ENCODE results near the gene CDH23. TPM values are rescaled to one million over a fixed set of nuclear protein-coding genes. Genes with fewer than 3 reads are reported as not detected.

Gene CDH23
- total RNA-seq, 4 donors from 2014 or later: 2.9 to 16.1 (median 5.9) TPM

DNA sequence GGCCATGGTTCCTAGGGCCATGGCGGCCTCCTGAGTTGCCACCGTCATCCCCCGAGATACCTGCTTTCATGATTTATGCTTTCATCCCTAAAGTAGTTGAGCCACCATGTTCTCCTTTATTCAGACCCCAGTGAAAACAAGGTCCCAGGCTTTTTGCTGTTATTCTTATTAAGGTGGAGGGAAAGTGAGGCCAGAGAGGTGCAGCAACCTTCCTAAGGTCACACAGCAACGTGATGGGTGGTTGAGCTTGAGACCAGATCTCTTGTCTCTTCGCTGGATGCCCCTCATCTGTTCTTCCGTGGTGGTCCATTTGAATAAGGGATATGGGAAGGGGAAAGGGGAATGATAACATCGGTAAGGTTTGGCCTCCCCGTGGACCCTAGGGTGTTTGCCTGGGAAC lies 180.6 kb downstream of the CDH23 start:
- no peak for TF ChIP-seq POLR2A (IDR thresholded peaks at IDR 0.05)
- TF ChIP-seq CTCF (IDR thresholded peaks at IDR 0.05): no peak
- no peak for TF ChIP-seq POLR2AphosphoS5 (IDR thresholded peaks at IDR 0.05)
- no peak for TF ChIP-seq EP300 (IDR thresholded peaks at IDR 0.05; ENCODE audit: low read depth)
- 83 to 93% methylated on average over 3 to 8 of the region's 8 CpGs for WGBS, 2 donors (ENCODE audit: low coverage in 1 of 2)
- no peaks in the 10 kb centered on the region for H3K9me3 ChIP-seq
- no peaks in the 10 kb centered on the region for H3K27me3 ChIP-seq
- no peak for DNase-seq
- intact Hi-C loops (cut with DNase I; ENCODE audit: low total_unique reads) (loop anchor here (10.0 kb wide), 1 partner anchor 263 kb away; the partner anchor contains the start of gene SLC29A3), in situ Hi-C loops (cut with MboI; ENCODE audit: low pct_ligation_motif_present in 1 of 4, low pct_unique_long_range_greater_than_20kb in 1 of 4, low sequenced_read_pairs in 3 of 4) (loop anchor here in 1 of 4 donors (10.0 kb wide), 1 partner anchor 263 kb away; the partner anchor contains the start of gene SLC29A3)
- H3K4me1 ChIP-seq: no peaks in the 10 kb centered on the region
- H3K4me3 ChIP-seq: no peak overlapping the region
- H3K36me3 ChIP-seq: no peaks in the 10 kb centered on the region
- no peak overlapping the region for H3K27ac ChIP-seq

DNA sequence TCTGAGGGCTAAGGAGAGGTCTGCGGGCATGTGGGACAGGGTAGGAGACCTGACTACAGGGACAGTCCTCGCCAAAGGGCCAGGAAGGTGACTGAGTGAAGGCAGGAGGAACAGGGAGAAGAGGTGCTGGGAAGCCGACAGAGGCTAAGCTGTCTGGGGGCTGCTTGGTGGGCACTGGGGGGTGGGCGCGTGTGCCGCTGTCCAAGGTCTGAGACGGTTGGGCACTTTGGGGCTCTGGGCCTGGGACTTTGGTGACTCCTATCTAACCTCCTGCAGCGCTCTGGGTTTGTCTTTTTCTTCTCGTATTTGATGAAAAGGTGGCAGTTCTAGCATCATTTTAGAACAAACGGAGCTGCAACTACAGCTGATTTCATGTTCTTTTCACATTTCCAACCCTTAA lies 181.3 kb downstream of the CDH23 start:
- intact Hi-C loops (cut with DNase I; ENCODE audit: low total_unique reads): loop anchor here (10.0 kb wide), 1 partner anchor 263 kb away; the partner anchor contains the start of gene SLC29A3
- TF ChIP-seq CTCF (IDR thresholded peaks at IDR 0.05) (no peak), POLR2AphosphoS5 (IDR thresholded peaks at IDR 0.05) (no peak), POLR2A (IDR thresholded peaks at IDR 0.05) (no peak), EP300 (IDR thresholded peaks at IDR 0.05; ENCODE audit: low read depth) (no peak)

GRCh38 chr10:71579668-71580067 lies 182.9 kb downstream of the CDH23 start:
- in situ Hi-C loops (cut with MboI; ENCODE audit: low pct_ligation_motif_present in 1 of 4, low pct_unique_long_range_greater_than_20kb in 1 of 4, low sequenced_read_pairs in 3 of 4) (loop anchor here in 1 of 4 donors (10.0 kb wide), 1 partner anchor 265 kb away; the partner anchor contains the start of gene SLC29A3), intact Hi-C loops (cut with DNase I; ENCODE audit: low total_unique reads) (loop anchor here (10.0 kb wide), 1 partner anchor 265 kb away; the partner anchor contains the start of gene SLC29A3)
- Histone ChIP-seq H3K4me1 (no peaks in the 10 kb centered on the region), H3K27ac (no peak overlapping the region), H3K27me3 (no peaks in the 10 kb centered on the region), H3K9me3 (no peaks in the 10 kb centered on the region), H3K36me3 (no peaks in the 10 kb centered on the region), H3K4me3 (no peak overlapping the region)
- DNase-seq: no peak
- TF ChIP-seq CTCF (IDR thresholded peaks at IDR 0.05) (no peak), POLR2A (IDR thresholded peaks at IDR 0.05) (no peak), POLR2AphosphoS5 (IDR thresholded peaks at IDR 0.05) (no peak), EP300 (IDR thresholded peaks at IDR 0.05; ENCODE audit: low read depth) (no peak)
- 80% methylated on average over 5 of the region's 5 CpGs; no CpG with 5 or more reads in 1 of the 2 donors for WGBS, 2 donors (ENCODE audit: low coverage in 1 of 2)

More for the DNA sequence above, 181.3 kb downstream of the CDH23 start:
- Histone ChIP-seq H3K27ac (no peak overlapping the region), H3K9me3 (no peaks in the 10 kb centered on the region), H3K36me3 (no peaks in the 10 kb centered on the region), H3K4me3 (no peak overlapping the region), H3K27me3 (no peaks in the 10 kb centered on the region), H3K4me1 (no peaks in the 10 kb centered on the region)
- DNase-seq: no peak
- WGBS, 2 donors (ENCODE audit: low coverage in 1 of 2): 78 to 80% methylated on average over 2 to 10 of the region's 10 CpGs
- in situ Hi-C loops (cut with MboI; ENCODE audit: low pct_ligation_motif_present in 1 of 4, low pct_unique_long_range_greater_than_20kb in 1 of 4, low sequenced_read_pairs in 3 of 4): loop anchor here in 1 of 4 donors (10.0 kb wide), 1 partner anchor 263 kb away; the partner anchor contains the start of gene SLC29A3

- no peak overlapping the region for H3K4me3 ChIP-seq
- DNase-seq: no peak
- in situ Hi-C loops (cut with MboI; ENCODE audit: low pct_ligation_motif_present in 1 of 4, low pct_unique_long_range_greater_than_20kb in 1 of 4, low sequenced_read_pairs in 3 of 4): no loop called here
- no peaks in the 10 kb centered on the region for H3K36me3 ChIP-seq
- no peaks in the 10 kb centered on the region for H3K4me1 ChIP-seq
- WGBS, 2 donors (ENCODE audit: low coverage in 1 of 2): 52% methylated on average over 2 of the region's 2 CpGs; no CpG with 5 or more reads in 1 of the 2 donors
- TF ChIP-seq CTCF (IDR thresholded peaks at IDR 0.05): no peak
- TF ChIP-seq POLR2AphosphoS5 (IDR thresholded peaks at IDR 0.05): no peak
- no peak for TF ChIP-seq EP300 (IDR thresholded peaks at IDR 0.05; ENCODE audit: low read depth)
- no peak for TF ChIP-seq POLR2A (IDR thresholded peaks at IDR 0.05)
- intact Hi-C loops (cut with DNase I; ENCODE audit: low total_unique reads): no loop called here
- no peaks in the 10 kb centered on the region for H3K27me3 ChIP-seq
- no peak overlapping the region for H3K27ac ChIP-seq
- H3K9me3 ChIP-seq: no peaks in the 10 kb centered on the region
Observed at GRCh38 chr10:71580415-71580814, 183.7 kb downstream of the CDH23 start.

Data from transverse colon (tissue), 4 donors.